SH-SY5Y (cell line): ENCODE data around the gene UBALD1.

Experiments
- GATA2 ChIP-seq: IDR thresholded peaks from 2 replicates; pipeline ENCODE4 v1.6.1; 2011; ENCODE audit warnings: mild to moderate bottlenecking, low read depth, low read length
- GATA3 ChIP-seq: IDR thresholded peaks from 2 replicates; pipeline ENCODE4 v1.6.1; 2011; ENCODE audit warnings: low read depth, mild to moderate bottlenecking, low read length, moderate library complexity

UBALD1 gene

DNA sequence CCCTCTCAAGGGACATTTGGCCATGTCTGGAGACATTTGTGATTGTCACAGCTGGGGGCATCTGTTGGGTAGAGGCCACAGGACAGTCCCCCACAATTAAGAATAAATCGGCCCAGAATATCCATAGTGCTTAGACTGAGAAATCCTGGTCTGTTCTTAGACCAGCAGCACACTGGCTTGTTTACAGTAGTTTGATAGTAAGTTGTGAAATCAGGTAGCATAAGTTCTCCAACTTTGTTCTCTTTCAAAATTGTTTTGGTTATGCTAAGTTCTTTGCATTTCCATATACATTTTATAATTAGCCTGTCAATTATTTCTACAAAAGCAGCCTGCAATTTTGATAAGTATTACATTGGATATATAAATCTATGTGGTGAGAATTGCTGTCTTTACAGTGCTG, 16.8 kb upstream of the UBALD1 start:
- TF ChIP-seq GATA3 = no peak
- no peak for TF ChIP-seq GATA2

DNA sequence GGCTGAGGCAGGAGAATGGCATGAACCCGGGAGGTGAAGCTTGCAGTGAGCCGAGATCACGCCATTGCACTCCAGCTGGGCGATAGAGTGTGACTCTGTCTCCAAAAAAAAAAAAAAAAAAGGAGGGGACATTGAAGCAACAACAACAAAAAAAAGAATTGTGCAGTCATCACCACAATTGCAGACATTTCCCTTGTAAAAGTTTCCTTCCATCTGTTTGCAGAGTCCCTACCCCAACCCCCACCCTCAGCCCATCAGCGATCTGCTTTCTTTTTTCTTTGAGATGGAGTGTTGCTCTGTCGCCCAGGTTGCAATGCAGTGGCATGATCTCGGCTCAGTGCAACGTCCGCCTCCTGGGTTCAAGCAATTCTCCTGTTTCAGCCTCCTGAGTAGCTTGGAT, 13.6 kb upstream of the UBALD1 start:
- TF ChIP-seq GATA2 = no peak
- TF ChIP-seq GATA3 = no peak

DNA sequence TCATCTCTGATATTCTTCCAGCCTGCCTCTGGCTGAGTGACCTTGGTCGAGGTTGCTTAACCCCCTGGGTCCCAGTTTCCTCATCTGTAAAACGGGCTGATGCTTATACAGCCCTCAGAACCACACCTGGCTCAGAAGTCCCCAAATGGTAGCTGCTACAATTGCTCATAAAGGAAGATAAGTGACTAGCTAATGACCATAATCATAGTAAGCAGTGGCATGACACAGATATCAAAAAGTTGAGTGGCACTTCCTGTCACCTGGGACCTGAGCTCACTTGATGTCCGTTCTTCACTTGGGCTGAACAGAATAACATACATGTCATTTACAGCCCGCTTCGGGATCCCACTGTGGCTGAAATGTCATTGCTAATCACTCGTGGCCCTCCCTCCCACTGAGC, 11.7 kb upstream of the UBALD1 start:
- TF ChIP-seq GATA2 = no peak
- no peak for TF ChIP-seq GATA3

DNA sequence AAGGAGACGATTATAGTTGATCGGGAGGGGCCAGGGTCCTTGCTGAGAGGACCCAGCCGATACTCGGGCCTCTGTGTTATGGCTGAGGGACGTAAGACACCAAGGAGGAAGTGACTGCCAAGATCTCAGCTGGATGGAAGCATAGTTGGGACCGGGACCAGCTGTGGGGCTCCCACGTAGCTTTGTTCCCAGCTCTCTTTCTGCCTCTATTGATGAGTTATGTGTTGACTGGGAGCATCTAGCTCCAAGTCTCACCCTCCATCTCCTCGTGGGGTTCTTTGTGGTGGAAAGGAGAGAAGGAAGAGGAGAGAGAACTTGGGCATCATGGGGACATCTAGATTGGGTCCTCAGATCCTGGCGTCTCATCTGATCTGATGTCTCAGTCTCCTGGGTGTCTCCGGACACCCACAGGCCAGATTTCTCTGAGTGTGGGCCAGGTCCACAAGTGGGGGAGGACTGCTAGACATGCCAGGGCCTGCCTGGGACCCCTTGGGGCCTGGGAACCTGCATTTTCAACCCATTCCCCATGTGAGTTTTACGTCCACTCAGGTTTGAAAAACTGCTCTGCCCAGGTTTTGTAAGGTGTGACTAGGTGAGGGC, 11.0 kb upstream of the UBALD1 start:
- TF ChIP-seq GATA2 = no peak
- no peak for TF ChIP-seq GATA3

DNA sequence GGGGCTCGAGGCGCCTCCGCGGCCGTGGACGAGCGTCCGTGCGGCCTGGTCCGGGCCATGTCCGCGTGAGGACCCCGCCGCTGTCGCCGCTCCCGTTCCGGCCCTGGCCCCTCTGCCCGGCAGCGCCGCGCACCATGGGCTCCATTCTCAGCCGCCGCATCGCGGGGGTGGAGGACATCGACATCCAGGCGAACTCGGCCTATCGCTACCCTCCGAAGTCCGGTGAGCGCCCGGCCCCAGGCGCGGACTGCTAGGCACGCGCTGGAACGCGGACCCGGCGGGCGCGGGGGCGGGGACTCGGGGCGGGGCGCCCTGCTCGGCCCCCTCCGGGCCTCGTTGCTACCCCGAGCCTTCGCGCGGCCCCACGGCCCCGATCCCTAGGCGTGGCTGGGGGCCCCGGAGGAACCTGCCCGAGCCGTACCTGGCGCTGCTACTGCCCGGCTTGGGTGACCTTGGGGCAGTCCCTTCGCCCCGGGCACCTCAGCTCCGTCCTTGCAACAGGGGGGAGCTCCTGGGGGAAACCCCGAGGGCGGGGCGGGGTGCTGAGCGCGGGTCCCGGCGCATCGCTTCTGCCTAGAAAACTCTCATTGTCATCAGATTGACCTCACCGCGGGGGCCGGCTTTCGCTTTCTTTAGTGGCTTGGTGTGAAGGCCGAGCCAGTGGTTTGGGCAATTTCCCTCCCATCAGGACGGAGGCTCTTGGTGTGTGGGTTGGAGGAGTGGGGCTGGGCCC, 10.3 kb upstream of the UBALD1 start:
- no peak for TF ChIP-seq GATA3
- TF ChIP-seq GATA2 = no peak; the same call in 1 of the 2 replicates

DNA sequence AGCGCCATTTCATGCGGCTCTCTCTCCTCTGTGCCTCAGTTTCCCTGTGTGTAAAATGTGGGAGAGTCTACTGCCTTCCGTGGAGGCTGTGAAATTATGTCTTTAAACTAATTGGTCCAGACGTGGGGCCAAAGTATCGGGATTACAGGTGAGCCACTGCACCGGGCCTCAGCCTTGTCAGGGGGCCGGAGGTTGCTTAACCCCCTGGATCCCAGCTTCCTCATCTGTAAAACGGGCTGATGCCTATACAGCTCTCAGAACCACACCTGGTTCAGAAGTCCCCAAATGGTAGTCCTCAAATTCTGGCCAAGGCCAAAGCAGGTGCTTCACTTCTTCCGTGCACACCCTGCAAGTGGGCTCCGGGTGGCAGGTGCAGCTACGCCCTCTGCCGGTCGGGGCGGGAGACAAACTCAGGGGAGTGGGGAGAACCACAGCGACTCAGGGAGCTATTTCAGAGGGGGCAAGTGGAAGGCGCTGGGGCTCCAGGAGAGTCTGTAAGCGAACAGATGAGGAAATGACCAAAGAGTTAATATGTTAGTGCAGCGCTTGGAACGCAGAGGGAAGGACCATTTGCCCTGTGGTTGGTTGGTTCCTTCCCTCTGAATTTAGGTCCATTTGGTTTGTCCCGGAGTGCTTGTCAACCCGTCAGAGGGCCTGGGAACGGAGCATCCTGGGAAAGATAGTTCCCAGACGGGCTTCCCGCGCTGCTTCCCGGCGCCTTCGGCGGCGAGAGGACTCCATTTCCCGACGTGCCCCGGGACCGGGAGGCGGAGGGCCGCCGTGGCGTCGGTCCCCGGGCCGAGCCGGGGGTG, 9.5 kb upstream of the UBALD1 start, which contains the start of gene MGRN1:
Gene MGRN1, plus strand, starts transcription at position 812 of the 812 bp plus-strand sequence. CDS start 135 bp downstream, outside the sequence.
- TF ChIP-seq GATA2 (no peak), GATA3 (no peak)

DNA sequence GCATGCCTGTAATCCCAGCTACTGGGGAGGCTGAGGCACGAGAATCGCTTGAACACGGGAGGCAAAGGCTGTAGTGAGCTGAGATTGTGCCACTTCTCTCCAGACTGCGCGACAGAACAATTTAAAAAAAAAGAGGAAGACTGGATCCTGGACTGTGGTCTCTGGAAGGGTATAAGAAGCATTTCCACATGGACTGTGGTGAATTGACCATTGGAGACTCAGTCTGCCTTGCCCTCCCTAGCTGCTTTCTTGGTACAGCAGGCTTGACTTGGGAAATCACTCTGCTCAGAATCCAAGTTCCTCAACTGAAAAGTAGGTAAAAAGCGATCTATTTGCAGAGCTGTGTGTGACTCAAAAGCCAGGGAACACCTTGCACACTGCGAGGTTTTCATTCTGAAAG, 8.9 kb upstream of the UBALD1 start:
- TF ChIP-seq GATA3 (no peak), GATA2 (no peak)

DNA sequence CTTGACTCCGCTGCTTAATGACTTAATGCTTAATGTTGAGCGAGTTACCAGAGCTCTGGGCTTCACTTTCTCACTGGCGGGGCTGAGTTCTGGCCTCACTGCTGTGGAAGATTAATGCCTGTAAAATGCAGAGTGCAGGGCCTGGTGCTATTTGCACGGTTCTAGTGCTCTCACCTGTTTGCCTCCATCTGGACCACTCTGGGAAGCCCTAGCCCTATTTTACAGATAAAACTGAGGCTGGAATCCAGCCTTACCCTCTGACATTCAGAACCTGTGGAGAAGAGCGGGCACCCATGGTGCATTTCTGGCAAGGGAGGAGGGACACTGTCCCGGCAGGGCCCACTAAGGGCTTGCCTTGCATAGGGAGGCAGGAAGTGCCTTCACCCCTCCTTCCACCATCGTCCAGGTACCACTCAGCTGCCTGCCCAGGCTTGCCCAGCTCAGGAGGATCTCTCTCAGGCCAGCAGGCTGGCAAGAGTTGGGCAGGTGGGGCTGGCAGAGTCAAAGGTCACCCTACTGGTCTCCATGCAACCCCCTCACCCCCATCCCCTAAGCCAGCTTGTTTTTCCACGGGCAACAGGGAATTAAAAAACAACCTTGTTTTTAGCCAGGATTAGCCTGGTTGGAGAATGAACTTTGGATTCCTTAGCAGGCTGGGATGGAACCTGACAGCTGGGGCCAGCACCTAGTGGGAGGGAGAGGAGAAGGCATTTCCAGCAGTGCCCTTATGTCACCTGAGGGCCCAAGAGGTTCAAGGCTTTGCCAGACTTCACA, 4.1 kb upstream of the UBALD1 start:
- no peak for TF ChIP-seq GATA3
- TF ChIP-seq GATA2 = no peak

DNA sequence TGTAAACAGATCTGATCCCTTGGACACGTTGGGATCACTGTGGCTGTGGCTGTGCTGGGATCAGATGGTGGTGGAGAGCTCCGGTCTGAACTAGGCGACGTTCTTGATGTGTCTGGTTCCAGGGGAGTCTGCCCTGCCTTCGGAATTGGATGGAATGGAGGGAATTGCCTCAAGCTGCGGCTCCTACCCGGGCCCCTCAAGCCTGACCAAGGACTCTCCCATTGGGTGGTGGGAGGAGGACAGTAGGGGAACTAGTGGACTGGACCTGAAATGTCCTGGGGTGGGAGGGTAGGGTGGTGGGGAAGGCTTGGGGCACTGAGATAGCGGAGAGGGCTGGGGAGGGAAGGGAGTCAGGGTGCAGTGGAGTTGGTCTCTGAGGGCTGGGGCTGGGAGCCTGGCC, 3.2 kb upstream of the UBALD1 start:
- TF ChIP-seq GATA3 (no peak), GATA2 (no peak)

DNA sequence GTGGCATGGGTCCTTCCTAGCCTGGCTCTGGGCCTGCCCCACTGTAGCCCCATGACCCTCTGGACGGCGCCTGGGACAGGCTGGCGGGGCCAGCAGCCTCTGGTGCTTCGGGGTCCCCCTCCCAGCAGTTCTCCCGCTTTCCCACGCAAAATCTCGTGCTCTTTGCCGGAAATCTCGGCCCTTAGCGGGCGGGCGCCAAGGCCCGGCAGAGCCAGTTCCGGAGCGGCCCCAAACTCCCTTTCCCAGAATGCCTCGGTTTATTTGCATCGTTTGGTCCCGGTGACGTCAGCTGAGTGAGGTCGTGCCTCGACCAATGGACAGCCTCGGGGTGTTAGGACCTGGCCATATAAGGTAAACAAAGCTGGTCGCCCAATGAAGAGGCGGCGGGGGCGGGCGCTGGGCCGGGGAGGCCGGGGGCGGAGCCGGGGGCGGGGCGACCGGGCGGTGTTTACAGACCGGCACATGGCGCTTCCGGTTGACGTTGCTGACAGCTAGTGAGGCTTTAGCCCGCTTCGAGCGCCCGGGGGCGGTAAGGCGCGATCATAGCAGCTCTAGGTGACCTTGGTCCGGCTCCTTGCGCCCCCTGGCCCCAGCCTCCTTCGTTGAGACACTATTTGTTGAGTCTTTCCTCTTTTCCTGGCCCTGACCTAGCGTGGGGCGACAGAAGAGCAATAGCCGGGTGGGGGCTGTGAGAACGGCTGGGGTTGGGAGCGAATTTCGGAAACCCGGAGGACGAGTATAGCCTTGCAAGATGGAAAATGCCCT, 1.5 kb upstream of the UBALD1 start:
- TF ChIP-seq GATA2 (no peak), GATA3 (no peak)

DNA sequence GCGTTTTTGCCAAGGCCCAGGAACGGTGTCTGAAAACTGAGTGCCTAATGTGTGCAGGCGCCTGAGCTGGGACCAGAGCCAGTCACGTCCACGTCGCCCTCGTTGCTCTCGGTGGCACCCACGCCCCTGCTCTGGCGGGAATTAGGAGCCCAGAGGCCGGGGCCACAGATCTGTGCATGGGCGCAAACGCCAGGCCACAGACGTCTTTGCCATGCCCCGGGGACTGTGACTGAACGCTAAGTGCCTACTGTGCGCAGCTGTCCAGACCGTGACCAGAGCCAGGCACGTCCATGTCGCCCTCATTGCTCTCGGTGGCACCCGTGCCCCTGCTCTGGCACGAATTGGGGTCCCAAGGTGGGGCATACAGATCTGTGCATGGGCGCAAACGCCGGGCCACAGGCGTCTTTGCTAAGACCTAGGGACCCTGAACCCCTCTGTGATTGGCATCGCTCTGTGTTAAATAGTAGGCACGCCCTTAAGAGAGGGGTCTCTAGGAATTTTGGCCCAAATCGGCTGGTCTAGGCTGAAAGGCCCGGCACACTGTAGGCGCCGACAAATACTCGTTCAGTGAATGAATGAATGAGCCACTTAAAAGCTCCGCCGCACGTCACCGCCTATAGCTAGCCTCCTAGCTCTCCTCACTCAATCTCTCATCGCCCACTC, 827 bp upstream of the UBALD1 start:
- TF ChIP-seq GATA2 (no peak), GATA3 (no peak)

DNA sequence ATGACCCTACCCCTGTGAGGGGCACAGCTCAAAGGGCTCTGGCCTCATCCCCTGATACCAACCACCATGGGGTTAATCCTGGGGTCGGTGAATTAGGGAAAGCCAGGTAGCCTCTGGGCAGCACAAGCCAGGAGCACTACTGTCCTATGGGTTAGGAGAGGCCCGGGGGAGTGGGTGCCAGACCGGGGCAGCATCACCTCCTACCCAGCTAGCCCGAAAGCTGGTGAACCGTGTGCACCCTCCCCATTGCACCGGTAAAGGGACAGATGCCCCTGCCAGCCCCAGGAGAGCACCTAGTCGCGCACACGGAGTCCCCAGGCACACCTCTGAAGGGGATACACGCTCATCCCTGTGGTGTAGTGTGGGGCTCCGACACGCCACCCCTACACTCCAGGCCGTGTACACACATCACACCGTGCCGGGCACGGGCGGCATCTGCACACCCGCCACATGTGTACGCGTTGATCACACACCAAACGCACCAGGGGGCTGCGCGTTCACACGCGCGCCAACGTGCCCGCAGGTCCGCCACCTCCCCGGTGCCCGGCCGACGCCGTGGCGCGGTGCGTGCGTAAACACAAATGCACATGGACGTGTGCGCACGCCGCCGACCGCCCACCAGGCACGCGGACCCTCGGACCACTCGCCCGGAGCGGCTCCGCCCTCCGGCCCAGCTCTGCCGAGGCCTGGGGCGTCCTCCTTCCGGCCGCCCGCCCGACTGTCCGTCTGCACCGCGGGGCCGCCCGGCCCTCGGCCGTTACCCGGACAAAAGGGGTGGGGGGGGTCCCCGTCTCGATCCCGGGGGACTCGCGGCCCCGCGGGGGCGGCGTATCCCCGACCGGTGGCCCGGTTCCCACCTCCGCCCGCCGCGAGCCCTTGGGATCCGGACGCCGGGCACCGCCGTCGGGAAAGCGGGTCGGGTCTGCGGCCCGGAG, 785 bp downstream of the UBALD1 start:
- TF ChIP-seq GATA3 (no peak), GATA2 (no peak)
